Measurements from ENCODE around the gene BCL2. TPM values are rescaled to one million over a fixed set of nuclear protein-coding genes. Genes with fewer than 3 reads are reported as not detected.

The BCL2 gene
- total RNA-seq, 2 donors from 2014 or later, result 56.5 to 83.5 TPM

DNA sequence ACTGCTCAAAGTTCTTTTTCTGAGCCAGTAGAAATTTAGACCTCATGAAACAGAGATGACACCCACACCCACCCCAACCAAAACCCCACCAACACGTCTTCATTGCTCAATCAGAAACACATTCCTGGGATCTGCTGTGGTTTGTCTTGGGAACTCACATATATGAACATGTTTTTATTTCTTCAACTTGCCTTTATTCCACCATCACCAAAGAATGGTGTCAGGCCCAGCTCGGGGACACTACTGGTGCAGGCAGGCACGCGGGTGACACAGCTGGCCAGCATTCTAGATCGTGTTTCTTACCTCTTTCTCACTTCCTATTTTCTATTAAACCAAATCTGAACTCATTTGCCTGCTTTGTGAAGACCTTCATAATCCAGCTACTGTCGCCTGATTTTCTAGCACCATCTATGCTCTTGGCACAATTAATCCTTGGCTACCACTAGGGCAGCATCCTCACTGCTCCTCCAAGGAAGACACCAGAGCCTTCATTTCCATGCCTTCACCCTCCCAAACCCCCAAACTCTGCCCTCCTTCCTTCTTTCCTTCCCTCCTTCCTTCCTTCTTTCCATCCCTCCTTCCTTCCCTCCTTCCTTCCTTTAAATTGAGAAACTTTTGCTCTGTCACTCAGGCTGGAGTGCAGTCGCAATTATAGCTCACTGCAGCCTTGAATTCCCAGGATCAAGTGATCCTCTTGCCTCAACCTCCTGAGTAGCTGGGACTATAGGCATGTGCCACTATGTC lies 157.1 kb downstream of the BCL2 start:
- Mint-ChIP-seq H3K27ac (peak overlapping the region; percentile 98 to 100), H3K9me3 (peaks cover 0 to 14% of the 10 kb centered on the region in 2 donors), H3K36me3 (peaks cover 22% of the 10 kb centered on the region in 2 donors)
- no peak for ATAC-seq
- no peak for DNase-seq (ENCODE audit: low spot score in 2 of 2)

DNA sequence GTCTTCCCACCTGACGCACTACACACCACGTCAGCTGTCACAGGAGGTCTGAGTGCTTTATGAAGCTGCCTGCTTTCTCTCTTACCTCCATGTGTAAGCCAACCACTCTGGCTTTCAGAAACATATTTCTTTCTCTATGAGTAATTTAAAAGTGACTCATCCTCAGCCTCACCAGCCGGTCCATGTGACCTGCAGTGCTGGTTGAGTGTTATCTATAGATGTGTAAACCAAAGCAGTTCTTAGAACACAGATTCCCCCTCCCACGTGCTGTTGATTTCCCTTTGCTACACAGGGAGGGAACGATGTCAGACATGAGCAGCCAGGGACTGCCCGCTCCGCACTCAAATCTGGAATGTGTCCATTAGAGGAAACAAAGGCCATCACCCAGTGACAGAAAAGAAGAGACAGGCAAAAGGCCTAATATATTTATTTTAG lies 157.8 kb downstream of the BCL2 start:
- DNase-seq (ENCODE audit: low spot score in 2 of 2), result peak; percentile 73 to 88
- peaks cover 22% of the 10 kb centered on the region in 2 donors for H3K36me3 Mint-ChIP-seq
- peak; percentile 83 to 84 for ATAC-seq
- peaks cover 0 to 14% of the 10 kb centered on the region in 2 donors for H3K9me3 Mint-ChIP-seq
- H3K27ac Mint-ChIP-seq, result peak overlapping the region; percentile 98 to 100

GRCh38 chr18:63161032-63161760 lies 158.4 kb downstream of the BCL2 start:
- H3K9me3 Mint-ChIP-seq, result peaks cover 0 to 14% of the 10 kb centered on the region in 2 donors
- DNase-seq (ENCODE audit: low spot score in 2 of 2), result peak in 1 of 2 donors; percentile 43
- peaks cover 20 to 21% of the 10 kb centered on the region in 2 donors for H3K36me3 Mint-ChIP-seq
- H3K27ac Mint-ChIP-seq, result peak overlapping the region; percentile 98 to 100
- ATAC-seq, result peak; percentile 65 to 69

GRCh38 chr18:63160172-63160995 lies 159.2 kb downstream of the BCL2 start:
- ATAC-seq, result peak in 1 of 2 donors; percentile 2
- peaks cover 13 to 15% of the 10 kb centered on the region in 2 donors for H3K36me3 Mint-ChIP-seq
- DNase-seq (ENCODE audit: low spot score in 2 of 2), result no peak
- peaks cover 0 to 14% of the 10 kb centered on the region in 2 donors for H3K9me3 Mint-ChIP-seq
- H3K27ac Mint-ChIP-seq, result peak overlapping the region; percentile 98 to 100

DNA sequence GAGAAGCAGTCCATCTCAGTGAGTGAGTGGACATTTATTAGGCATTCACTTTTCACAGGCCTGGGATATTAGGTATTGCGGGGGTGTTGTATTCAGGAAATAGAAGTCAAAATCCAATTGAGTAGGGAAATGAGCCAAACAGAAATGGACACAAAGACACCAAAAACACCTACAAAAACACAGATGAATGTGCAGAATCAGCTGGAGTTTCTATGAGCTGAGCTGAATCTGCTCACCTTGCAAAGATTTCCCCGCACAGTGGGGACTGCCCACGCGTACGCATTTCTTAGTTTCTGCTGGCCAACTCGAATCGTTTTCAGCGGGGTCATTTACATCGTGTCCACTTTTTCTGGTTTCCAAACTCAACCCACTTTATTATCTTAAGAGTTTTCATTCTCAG lies 160.0 kb downstream of the BCL2 start:
- peak in 1 of 2 donors; percentile 42 for DNase-seq (ENCODE audit: low spot score in 2 of 2)
- H3K36me3 Mint-ChIP-seq, result peaks cover 13 to 20% of the 10 kb centered on the region in 2 donors
- peaks cover 0 to 14% of the 10 kb centered on the region in 2 donors for H3K9me3 Mint-ChIP-seq
- ATAC-seq, result no peak
- H3K27ac Mint-ChIP-seq, result peak overlapping the region; percentile 98 to 100

DNA sequence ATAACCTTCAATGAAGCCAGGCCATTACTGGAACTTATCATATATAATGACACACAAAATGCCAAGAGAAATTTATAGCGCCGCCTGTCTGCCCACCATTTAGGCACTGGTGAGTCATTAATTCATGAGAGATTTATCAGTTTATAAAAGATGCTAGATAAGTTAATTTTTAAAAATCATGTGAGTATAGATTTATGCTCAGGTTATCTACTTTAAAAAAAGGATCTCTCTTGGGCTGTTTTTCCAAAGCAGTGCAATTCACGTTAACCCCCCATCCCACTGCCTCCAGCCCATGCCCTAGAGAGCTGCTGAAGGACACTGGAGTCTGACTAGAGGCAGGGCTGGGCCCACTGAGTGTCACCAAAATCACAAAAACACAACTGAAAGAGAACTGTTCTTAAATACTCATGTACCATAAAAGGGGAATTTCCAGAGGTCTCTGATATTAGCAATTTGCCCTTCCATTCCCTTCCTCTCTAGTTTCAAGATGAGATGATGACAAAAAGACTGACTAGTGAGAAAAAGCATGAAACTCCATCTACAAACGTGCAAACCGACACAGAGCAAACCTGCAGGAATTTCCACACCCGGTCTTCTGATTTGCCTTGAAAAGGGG lies 160.8 kb downstream of the BCL2 start:
- Mint-ChIP-seq H3K27ac (peak overlapping the region; percentile 98 to 100), H3K9me3 (peaks cover 0 to 18% of the 10 kb centered on the region in 2 donors), H3K36me3 (peaks cover 12 to 18% of the 10 kb centered on the region in 2 donors)
- peak in 1 of 2 donors; percentile 50 for DNase-seq (ENCODE audit: low spot score in 2 of 2)
- peak; percentile 13 to 25 for ATAC-seq

GRCh38 chr18:63158012-63158631 lies 161.4 kb downstream of the BCL2 start:
- Mint-ChIP-seq H3K9me3 (peaks cover 0 to 16% of the 10 kb centered on the region in 2 donors), H3K27ac (peak overlapping the region; percentile 98 to 100), H3K36me3 (peaks cover 9 to 15% of the 10 kb centered on the region in 2 donors)
- no peak for DNase-seq (ENCODE audit: low spot score in 2 of 2)
- ATAC-seq, result no peak

GRCh38 chr18:63157293-63158011 lies 162.1 kb downstream of the BCL2 start:
- DNase-seq (ENCODE audit: low spot score in 2 of 2), result no peak
- Mint-ChIP-seq H3K27ac (peak overlapping the region; percentile 98 to 100), H3K9me3 (peaks cover 0 to 9% of the 10 kb centered on the region in 2 donors), H3K36me3 (peaks cover 9 to 10% of the 10 kb centered on the region in 2 donors)
- no peak for ATAC-seq

GRCh38 chr18:63155910-63156773 lies 163.4 kb downstream of the BCL2 start:
- ATAC-seq, result no peak
- H3K27ac Mint-ChIP-seq, result peak overlapping the region; percentile 98 to 100
- DNase-seq (ENCODE audit: low spot score in 2 of 2), result no peak
- peaks cover 0 to 7% of the 10 kb centered on the region in 2 donors for H3K9me3 Mint-ChIP-seq
- H3K36me3 Mint-ChIP-seq, result peaks cover 9 to 10% of the 10 kb centered on the region in 2 donors

DNA sequence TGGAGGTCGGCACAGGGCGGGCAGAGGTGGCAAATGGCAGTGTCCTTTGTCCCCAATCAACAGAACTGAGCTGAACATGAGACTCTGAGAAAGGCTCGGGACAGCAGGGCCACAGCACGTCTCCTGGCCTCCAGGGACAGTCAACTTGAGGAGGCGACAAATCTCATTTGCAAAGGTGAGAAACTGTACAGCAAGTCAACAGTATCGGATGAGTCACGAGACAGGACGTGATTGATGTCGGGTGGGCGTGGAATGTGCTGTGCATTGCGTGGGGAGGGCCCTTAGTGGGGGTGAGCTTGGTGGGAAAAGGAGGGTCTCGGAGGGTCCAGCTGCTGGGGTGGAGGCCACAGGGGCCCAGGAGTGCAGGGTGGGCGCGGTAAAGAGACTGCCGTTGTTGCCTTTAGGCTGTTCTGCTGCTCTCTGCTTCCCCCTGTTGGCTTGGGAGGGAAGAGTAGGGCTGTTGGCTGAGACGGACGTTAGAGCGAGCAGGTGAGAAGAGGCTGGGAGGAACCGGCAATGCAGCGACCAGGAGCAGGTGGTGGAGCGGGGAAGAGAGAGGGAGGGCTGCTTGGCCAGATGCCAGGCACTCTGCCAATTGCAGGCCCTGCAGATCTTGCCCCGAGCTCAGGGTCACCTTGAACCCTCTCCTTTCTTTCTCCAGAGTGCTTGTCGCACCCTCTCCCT lies 164.3 kb downstream of the BCL2 start:
- Mint-ChIP-seq H3K36me3 (peaks cover 9 to 15% of the 10 kb centered on the region in 2 donors), H3K27ac (peak overlapping the region; percentile 98 to 100), H3K9me3 (peaks cover 0 to 3% of the 10 kb centered on the region in 2 donors)
- DNase-seq (ENCODE audit: low spot score in 2 of 2) (peak; percentile 81 to 86), ATAC-seq (peak; percentile 70 to 72)

- peaks cover 13 to 15% of the 10 kb centered on the region in 2 donors for H3K36me3 Mint-ChIP-seq
- H3K27ac Mint-ChIP-seq, result peak overlapping the region; percentile 98 to 100
- ATAC-seq, result no peak
- peaks cover 0 to 3% of the 10 kb centered on the region in 2 donors for H3K9me3 Mint-ChIP-seq
- no peak for DNase-seq (ENCODE audit: low spot score in 2 of 2)
Observed at GRCh38 chr18:63154350-63155152, 165.0 kb downstream of the BCL2 start.

DNA sequence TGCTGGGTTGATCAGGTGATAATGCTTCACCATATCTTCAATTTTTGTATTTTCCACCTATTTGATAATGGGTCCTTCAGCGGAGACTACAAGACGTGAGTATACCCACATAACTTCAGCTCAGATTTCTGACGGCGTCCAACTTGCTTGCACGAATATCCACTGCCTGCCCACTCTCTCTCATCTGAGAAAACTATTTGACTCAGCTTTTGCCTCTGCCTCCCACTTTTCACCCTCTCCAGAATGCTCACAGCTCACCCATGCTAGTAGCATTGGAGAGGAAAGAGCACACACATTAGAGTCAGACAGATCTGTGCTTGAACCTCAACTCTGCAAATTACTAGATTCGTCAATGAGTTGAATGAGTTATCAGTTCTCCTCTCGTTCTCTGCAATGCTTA lies 166.8 kb downstream of the BCL2 start:
- peak; percentile 47 to 65 for ATAC-seq
- peaks cover 0 to 3% of the 10 kb centered on the region in 2 donors for H3K9me3 Mint-ChIP-seq
- no peak for DNase-seq (ENCODE audit: low spot score in 2 of 2)
- H3K36me3 Mint-ChIP-seq, result peaks cover 19 to 20% of the 10 kb centered on the region in 2 donors
- peak overlapping the region; percentile 98 to 100 for H3K27ac Mint-ChIP-seq

DNA sequence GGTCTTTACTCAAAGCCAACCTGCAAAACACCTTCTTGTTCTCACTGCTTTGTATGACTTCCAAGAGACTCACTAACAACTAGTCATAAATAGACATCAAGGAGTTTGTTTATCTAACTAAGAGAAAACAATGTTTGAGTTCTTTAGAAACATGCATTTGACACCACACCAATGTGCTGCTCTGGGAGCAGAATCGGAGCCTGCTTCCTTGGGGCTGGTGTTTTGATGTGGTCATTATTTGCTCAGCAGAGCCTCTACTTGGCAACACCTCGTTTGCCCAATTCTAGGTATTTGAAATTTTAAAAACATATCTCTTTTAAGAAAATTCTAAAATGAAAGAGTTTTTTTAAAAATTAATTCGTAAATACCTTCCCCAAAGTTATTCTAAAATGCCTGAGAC lies 167.5 kb downstream of the BCL2 start:
- no peak for ATAC-seq
- peaks cover 0 to 3% of the 10 kb centered on the region in 2 donors for H3K9me3 Mint-ChIP-seq
- peak overlapping the region; percentile 0 to 100 for H3K27ac Mint-ChIP-seq
- no peak for DNase-seq (ENCODE audit: low spot score in 2 of 2)
- H3K36me3 Mint-ChIP-seq, result peaks cover 19 to 20% of the 10 kb centered on the region in 2 donors
